K562 (cell line): Measurements from ENCODE around the gene UBASH3A. TPM values are rescaled to one million over a fixed set of nuclear protein-coding genes. Genes with fewer than 3 reads are reported as not detected.

ENCODE experiments used
- ATAC-seq: fragments of 200-7000 bp; cut with Tn5 transposase; 3 replicates; pipeline ENCODE4 v1.9.1; 2020; ENCODE audit warnings: moderate library complexity
- BruUV-seq: library from RNA; stranded (reverse); fragments of 400-500 nt; replicated peaks from 2 replicates; lab custom pipeline; 2021; lab: Mats Ljungman, UMichigan
- CTCF ChIA-PET: fragments of 300-600 bp; formaldehyde crosslinking; extraction: SDS; loops from one replicate; lab custom pipeline; 2021; ENCODE audit warnings: low intra/inter-chr PET ratio; lab: Yijun Ruan, JAX
- POLR2A ChIA-PET: fragments of 300-600, 350-650 bp; sonication (Branson Sonifier 250); formaldehyde crosslinking; extraction: SDS; loops from one replicate; lab custom pipeline; 2021; ENCODE audit warnings: antibody characterized with exemption, inconsistent platforms; lab: Yijun Ruan, JAX
- DNase-seq, 4 experiments: peaks; one replicate each; pipeline versions ENCODE4 v3.0.0 to v3.0.0-alpha.2; 2011 to 2018; ENCODE audit warnings: low spot score in 3 of 4, mixed read lengths in 3 of 4; ENCODE audit errors: extremely low read depth in 1 of 4
- FAIRE-seq: peaks from 2 replicates; lab custom pipeline; 2011; peaks lifted over from hg19 to GRCh38; lab: Jason Lieb, UNC
- H2AFZ ChIP-seq: 2 replicates; pipeline ENCODE4 v1.6.0; 2011; ENCODE audit warnings: low read depth, low read length, control low read depth, inconsistent platforms
- H3K27ac ChIP-seq: fragments of 200-600 bp; 3 replicates; pipeline ENCODE4 v1.8.0; 2011; ENCODE audit warnings: low read depth, mild to moderate bottlenecking, control low read depth, inconsistent platforms, low read length, moderate library complexity, mixed read lengths; ENCODE audit errors: extremely low read depth
- H3K27me3 ChIP-seq, 2 experiments: fragments of 300-600 bp in 1 of 2; 2 replicates in 1 of 2; 3 replicates in 1 of 2; pipeline versions ENCODE4 v1.6.0 to v1.8.0; 2011; ENCODE audit warnings: inconsistent platforms in 2 of 2, low read length in 2 of 2, mild to moderate bottlenecking in 1 of 2, mixed read lengths in 1 of 2, moderate library complexity in 1 of 2; ENCODE audit not compliant: control insufficient read depth in 2 of 2, insufficient read depth in 2 of 2
- H3K36me3 ChIP-seq: fragments of 300-600 bp; 3 replicates; pipeline ENCODE4 v1.8.0; 2011; ENCODE audit warnings: mild to moderate bottlenecking, low read length, inconsistent platforms; ENCODE audit not compliant: control insufficient read depth, insufficient read depth
- H3K4me1 ChIP-seq, 2 experiments: fragments of 200-600 bp in 1 of 2; replicated peaks in 1 of 2; 2 replicates in 1 of 2; 3 replicates in 1 of 2; pipeline versions ENCODE4 v1.5.1 to v1.8.0; 2011; ENCODE audit warnings: inconsistent platforms in 2 of 2, low read length in 2 of 2, mild to moderate bottlenecking in 1 of 2, mixed read lengths in 1 of 2, moderate library complexity in 1 of 2; ENCODE audit not compliant: control insufficient read depth in 2 of 2, insufficient read depth in 2 of 2
- H3K4me2 ChIP-seq: 2 replicates; pipeline ENCODE4 v1.6.1; 2011; ENCODE audit warnings: low read length, control low read depth, inconsistent platforms, mixed read lengths; ENCODE audit not compliant: insufficient read depth
- H3K4me3 ChIP-seq: fragments of 200-600 bp; sonication (generic), shearing (Covaris generic); 2 replicates; pipeline ENCODE4 v1.5.1; 2016; ENCODE audit warnings: control low read depth, inconsistent platforms
- H3K79me2 ChIP-seq: fragments of 200-600 bp; 3 replicates; pipeline ENCODE4 v1.8.0; 2011; ENCODE audit warnings: low read length, inconsistent platforms; ENCODE audit not compliant: control insufficient read depth, insufficient read depth
- H3K9ac ChIP-seq, 2 experiments: 2 replicates each; pipeline versions ENCODE4 v1.6.0 to v1.6.1; 2011; ENCODE audit warnings: low read depth in 2 of 2, low read length in 2 of 2, control low read depth in 1 of 2, inconsistent platforms in 1 of 2, mild to moderate bottlenecking in 1 of 2, mixed read lengths in 1 of 2; ENCODE audit not compliant: insufficient read depth in 1 of 2
- H3K9me1 ChIP-seq: one replicate; pipeline ENCODE4 v1.6.0; 2011; ENCODE audit warnings: inconsistent platforms, mild to moderate bottlenecking, low read length, moderate library complexity; ENCODE audit not compliant: control insufficient read depth, insufficient read depth
- H3K9me3 ChIP-seq: replicated peaks from 2 replicates; pipeline ENCODE4 v1.5.1; 2011; ENCODE audit warnings: low read depth, low read length, inconsistent platforms; ENCODE audit not compliant: control insufficient read depth, insufficient read depth
- H4K20me1 ChIP-seq: replicated peaks from 2 replicates; pipeline ENCODE4 v1.6.1; 2011; ENCODE audit warnings: low read length, inconsistent platforms, mixed read lengths; ENCODE audit not compliant: control insufficient read depth, insufficient read depth
- CBX8 ChIP-seq: fragments of 200-600 bp; sonication (generic); IDR thresholded peaks from 2 replicates; pipeline ENCODE4 v1.6.1; 2012; ENCODE audit warnings: borderline replicate concordance, mixed run types, low read depth, mild to moderate bottlenecking, moderate library complexity, mixed read lengths, low read length, control low read depth, inconsistent platforms; ENCODE audit not compliant: poor library complexity, severe bottlenecking; ENCODE audit errors: extremely low read depth
- CC2D1A ChIP-seq: fragments of 450-650 bp; IDR thresholded peaks from 2 replicates; pipeline ENCODE4 v1.6.1; 2017; ENCODE audit warnings: mild to moderate bottlenecking
- CEBPB ChIP-seq: fragments of 450-650 bp; IDR thresholded peaks from 2 replicates; pipeline ENCODE4 v1.6.1; 2016; ENCODE audit warnings: missing genetic modification characterization, missing compliant biosample characterization
- MCM2 ChIP-seq: fragments of 450-650 bp; IDR thresholded peaks from 2 replicates; pipeline ENCODE4 v1.6.1; 2017; ENCODE audit warnings: low read depth, mild to moderate bottlenecking
- OTX1 ChIP-seq: fragments of 450-650 bp; formaldehyde crosslinking; IDR thresholded peaks from 2 replicates; pipeline ENCODE4 v1.4.0; 2022; ENCODE audit warnings: mild to moderate bottlenecking
- ZKSCAN3 ChIP-seq: fragments of 250-450 bp; sonication (Bioruptor Pico); IDR thresholded peaks from 2 replicates; pipeline ENCODE4 v1.4.0; 2020
- WGBS: fragments of 100-300 bp; shearing (Covaris generic); methylation state at CpG from one replicate; pipeline ENCODE4 v1.1.6; 2016; ENCODE audit warnings: low coverage, mixed read lengths; ENCODE audit not compliant: insufficient coverage; ENCODE audit errors: missing lambda C conversion rate; 5-methylcytosine and 5-hydroxymethylcytosine counted together
- in situ Hi-C: fragments of 300-500 bp; cut with MboI; formaldehyde crosslinking; loops from 4 replicates; pipeline ENCODE4 v1.15.0; 2018; ENCODE audit warnings: inconsistent platforms, mixed read lengths
- intact Hi-C: fragments of 100-400 bp; cut with micrococcal nuclease; formaldehyde crosslinking; loops from 2 replicates; pipeline ENCODE4 v1.14.2; 2022
- polyA plus RNA-seq, 8 experiments: library from polyadenylated mRNA; depleted of rRNA in 4 of 8; stranded (reverse) in 5 of 8; unstranded in 3 of 8; fragments of >200 nt; fragmentation: Nextera tagmentation in 2 of 8; fragmentation: Illumina TruSeq in 1 of 8; extraction: Ambion mirVana in 2 of 8; extraction: Trizol in 1 of 8; gene quantifications; 2 replicates each; pipeline versions ENCODE4 v1.2.1 to v1.2.3, GENCODE V29; 2011 to 2014; ENCODE audit warnings: inconsistent platforms in 1 of 8, missing spikeins in 1 of 8
- total RNA-seq, 7 experiments: library from RNA; depleted of rRNA in 6 of 7; stranded (reverse); fragments of >200 nt in 6 of 7; fragmentation: Illumina TruSeq in 2 of 7; extraction: Trizol in 2 of 7; gene quantifications; 2 replicates each; pipeline versions ENCODE4 v1.2.1 to v1.2.3, GENCODE V29; 2011 to 2021; ENCODE audit warnings: low replicate concordance in 1 of 7
- TF ChIP-seq, protein P1 (sequence below), 2 experiments: fragments of 450-650 bp; formaldehyde crosslinking in 1 of 2; IDR thresholded peaks; 2 replicates each; pipeline versions ENCODE4 v1.4.0 to v1.6.1; 2014 to 2020; ENCODE audit warnings: mild to moderate bottlenecking in 2 of 2, borderline replicate concordance in 1 of 2, low read depth in 1 of 2
- TF ChIP-seq, protein P2 (sequence below), 3 experiments: IDR thresholded peaks in 2 of 3; conservative IDR thresholded peaks in 1 of 3; 2 replicates each; pipeline ENCODE4 v1.5.1; 2011 to 2012; ENCODE audit warnings: low read length in 3 of 3, mild to moderate bottlenecking in 3 of 3, control low read depth in 2 of 3, improper control_type of control experiment in 1 of 3, inconsistent platforms in 1 of 3, low read depth in 1 of 3, mixed read lengths in 1 of 3, moderate library complexity in 1 of 3; ENCODE audit not compliant: insufficient read depth in 2 of 3

Gene UBASH3A
- total and polyA plus RNA-seq, 9 of the 15 experiments (the other 6 are each of a cell fraction or from before 2014, with no cell fraction given): 0.23 to 1.8 (median 1.1) TPM

DNA sequence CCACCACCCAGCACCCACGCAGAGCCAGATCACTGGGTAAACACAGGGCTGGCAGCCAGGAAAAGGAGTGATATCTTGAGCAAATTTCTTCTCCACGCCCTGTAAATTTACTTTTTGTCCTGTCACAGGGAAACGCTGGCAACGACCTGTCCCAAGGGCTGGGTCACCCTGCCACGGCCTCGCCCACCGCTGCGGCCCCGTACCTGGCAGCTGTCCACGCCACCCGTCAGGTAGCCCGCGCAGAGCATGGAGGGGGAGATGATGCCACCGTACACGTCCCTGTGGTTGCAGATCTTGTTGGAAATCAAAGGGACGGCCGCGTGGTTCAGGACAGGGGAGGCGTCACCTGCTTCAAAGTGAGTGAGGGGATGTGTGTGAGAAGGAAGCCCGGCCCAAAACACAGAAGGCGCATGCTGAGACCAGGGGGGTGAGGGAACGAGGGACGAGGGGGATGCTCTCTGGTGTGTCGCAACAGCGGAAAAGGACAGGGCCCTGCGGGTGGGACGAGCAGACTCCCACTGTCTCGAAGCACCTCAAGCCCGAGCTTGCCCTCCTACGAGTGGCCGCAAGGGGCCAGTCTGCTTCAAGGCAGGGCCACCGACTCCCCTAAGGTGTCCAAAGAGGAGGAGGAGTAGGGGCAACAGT is 27.2 kb upstream of the UBASH3A start:
- no peak overlapping the region for H2AFZ ChIP-seq
- no peaks in the 10 kb centered on the region for H3K9me1 ChIP-seq
- WGBS: 16% methylated on average over 31 of the region's 32 CpGs
- CTCF ChIA-PET: interaction anchor here (2.1 kb wide), 1 partner anchor 73 kb away, joined by 13 read pairs; no protein-coding TSS in a partner anchor
- no peak overlapping the region for H3K27ac ChIP-seq
- in situ Hi-C loops: loop anchor here (5.0 kb wide), 1 partner anchor 71 kb away; no protein-coding TSS in a partner anchor
- POLR2A ChIA-PET: interaction anchor here (0.6 to 2.7 kb wide), 4 partner anchors 9 to 59 kb away, joined by 3 to 9 read pairs (median 3); partner anchors contain the start of gene UBASH3A
- FAIRE-seq: peak; percentile 74
- peaks cover 11% of the 10 kb centered on the region; the same call in 1 of the 2 replicates for H4K20me1 ChIP-seq
- H3K9ac ChIP-seq: no peak overlapping the region
- intact Hi-C loops: loop anchor here (1.0 kb wide), 1 partner anchor 74 kb away; no protein-coding TSS in a partner anchor
- DNase-seq: peak; percentile 58 to 80 (median 78)
- no peaks in the 10 kb centered on the region for H3K79me2 ChIP-seq
- no peaks in the 10 kb centered on the region for H3K36me3 ChIP-seq
- ATAC-seq: peak; percentile 90
- H3K9me3 ChIP-seq: no peaks in the 10 kb centered on the region
- no TSS peak for BruUV-seq
- H3K27me3 ChIP-seq: peaks cover 21 to 69% of the 10 kb centered on the region in 2 experiments; a peak in 4 of 5 replicates
- H3K4me2 ChIP-seq: no peak overlapping the region
- no peak overlapping the region for H3K4me3 ChIP-seq
- H3K4me1 ChIP-seq: peaks cover 3 to 19% of the 10 kb centered on the region in 2 experiments; a peak in 3 of 5 replicates
- TF ChIP-seq, protein P1, sequence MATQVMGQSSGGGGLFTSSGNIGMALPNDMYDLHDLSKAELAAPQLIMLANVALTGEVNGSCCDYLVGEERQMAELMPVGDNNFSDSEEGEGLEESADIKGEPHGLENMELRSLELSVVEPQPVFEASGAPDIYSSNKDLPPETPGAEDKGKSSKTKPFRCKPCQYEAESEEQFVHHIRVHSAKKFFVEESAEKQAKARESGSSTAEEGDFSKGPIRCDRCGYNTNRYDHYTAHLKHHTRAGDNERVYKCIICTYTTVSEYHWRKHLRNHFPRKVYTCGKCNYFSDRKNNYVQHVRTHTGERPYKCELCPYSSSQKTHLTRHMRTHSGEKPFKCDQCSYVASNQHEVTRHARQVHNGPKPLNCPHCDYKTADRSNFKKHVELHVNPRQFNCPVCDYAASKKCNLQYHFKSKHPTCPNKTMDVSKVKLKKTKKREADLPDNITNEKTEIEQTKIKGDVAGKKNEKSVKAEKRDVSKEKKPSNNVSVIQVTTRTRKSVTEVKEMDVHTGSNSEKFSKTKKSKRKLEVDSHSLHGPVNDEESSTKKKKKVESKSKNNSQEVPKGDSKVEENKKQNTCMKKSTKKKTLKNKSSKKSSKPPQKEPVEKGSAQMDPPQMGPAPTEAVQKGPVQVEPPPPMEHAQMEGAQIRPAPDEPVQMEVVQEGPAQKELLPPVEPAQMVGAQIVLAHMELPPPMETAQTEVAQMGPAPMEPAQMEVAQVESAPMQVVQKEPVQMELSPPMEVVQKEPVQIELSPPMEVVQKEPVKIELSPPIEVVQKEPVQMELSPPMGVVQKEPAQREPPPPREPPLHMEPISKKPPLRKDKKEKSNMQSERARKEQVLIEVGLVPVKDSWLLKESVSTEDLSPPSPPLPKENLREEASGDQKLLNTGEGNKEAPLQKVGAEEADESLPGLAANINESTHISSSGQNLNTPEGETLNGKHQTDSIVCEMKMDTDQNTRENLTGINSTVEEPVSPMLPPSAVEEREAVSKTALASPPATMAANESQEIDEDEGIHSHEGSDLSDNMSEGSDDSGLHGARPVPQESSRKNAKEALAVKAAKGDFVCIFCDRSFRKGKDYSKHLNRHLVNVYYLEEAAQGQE (IDR thresholded peaks at IDR 0.05; ENCODE audit: borderline replicate concordance): peak; percentile 65; the same call in 1 of the 2 replicates
- TF ChIP-seq, protein P1 (CRISPR knock-in tag; IDR thresholded peaks at IDR 0.05; ENCODE audit: low read depth): no peak
- TF ChIP-seq, protein P2, sequence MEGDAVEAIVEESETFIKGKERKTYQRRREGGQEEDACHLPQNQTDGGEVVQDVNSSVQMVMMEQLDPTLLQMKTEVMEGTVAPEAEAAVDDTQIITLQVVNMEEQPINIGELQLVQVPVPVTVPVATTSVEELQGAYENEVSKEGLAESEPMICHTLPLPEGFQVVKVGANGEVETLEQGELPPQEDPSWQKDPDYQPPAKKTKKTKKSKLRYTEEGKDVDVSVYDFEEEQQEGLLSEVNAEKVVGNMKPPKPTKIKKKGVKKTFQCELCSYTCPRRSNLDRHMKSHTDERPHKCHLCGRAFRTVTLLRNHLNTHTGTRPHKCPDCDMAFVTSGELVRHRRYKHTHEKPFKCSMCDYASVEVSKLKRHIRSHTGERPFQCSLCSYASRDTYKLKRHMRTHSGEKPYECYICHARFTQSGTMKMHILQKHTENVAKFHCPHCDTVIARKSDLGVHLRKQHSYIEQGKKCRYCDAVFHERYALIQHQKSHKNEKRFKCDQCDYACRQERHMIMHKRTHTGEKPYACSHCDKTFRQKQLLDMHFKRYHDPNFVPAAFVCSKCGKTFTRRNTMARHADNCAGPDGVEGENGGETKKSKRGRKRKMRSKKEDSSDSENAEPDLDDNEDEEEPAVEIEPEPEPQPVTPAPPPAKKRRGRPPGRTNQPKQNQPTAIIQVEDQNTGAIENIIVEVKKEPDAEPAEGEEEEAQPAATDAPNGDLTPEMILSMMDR (IDR thresholded peaks at IDR 0.05 in 2 of 3, conservative IDR thresholded peaks at IDR 0.05 in 1 of 3; ENCODE audit: insufficient read depth in 2 of 3, low read depth in 1 of 3, low read length in 3 of 3): peak; percentile 78 to 82 (median 81)
- TF ChIP-seq OTX1 (CRISPR knock-in tag) (0 out of 2 replicates have a peak, but pooled peaks have one; percentile 19), MCM2 (no peak), ZKSCAN3 (CRISPR knock-in tag) (no peak), CEBPB (tag) (peak; percentile 43), CC2D1A (peak; percentile 21; the same call in 1 of the 2 replicates), CBX8 (no peak)
